Hematopoietic multipotent progenitor cell treated with erythropoietin and hydrocortisone succinate and interleukin-3 and kit ligand, for 15 days (in vitro differentiated cells): ENCODE results near the gene CAMK2G.

ENCODE experiments used
- DNase-seq: peaks from one replicate; pipeline ENCODE4 v3.0.0-alpha.2; 2015; ENCODE audit warnings: low spot score

The CAMK2G gene

DNA sequence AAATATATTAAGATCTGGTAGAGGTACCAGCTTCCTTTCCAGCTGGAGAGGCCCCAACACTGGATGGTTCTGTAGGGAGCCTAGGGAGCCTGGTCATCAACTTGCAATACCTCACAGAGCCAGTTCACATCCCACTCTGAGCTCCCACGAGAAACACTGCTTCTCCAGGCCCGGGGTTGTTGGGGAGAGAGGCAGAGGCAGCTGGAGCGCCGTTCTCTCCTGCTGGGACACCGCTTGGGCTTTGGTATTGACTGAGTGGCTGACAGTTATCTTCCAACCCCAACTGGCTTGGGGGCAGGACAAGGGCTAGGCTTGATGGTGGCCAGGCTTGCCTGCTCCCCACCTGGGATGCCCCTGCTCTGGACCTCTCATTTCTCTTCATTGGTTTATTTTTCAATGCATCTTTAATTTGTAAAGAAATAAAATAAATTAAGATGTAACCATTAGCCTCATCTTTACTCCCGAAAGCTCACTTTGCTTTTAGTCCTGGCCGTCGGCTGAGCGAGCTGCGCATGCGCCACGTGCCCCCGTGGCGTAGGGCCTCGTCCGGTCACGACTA, 102.6 kb downstream of the CAMK2G start:
- peak; percentile 74 for DNase-seq

DNA sequence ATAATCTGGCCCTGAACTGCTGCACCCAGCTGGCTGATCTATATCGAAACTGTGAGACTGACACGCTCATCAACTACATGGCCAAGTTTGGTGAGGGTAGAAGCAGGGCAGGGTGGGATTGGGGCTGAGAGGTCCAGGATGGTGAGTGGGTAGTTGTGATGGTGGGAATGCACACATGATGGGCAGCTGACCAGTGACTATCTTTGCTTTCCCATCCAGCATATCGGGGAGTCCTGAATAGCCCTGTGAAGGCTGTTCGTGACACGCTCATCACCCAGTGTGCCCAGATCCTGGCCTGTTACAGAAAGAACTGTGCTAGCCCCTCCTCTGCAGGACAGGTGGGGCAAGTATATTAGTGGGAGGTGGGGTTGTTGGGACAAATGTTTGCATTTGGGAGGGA, 105.0 kb downstream of the CAMK2G start:
- no peak for DNase-seq

GRCh38 chr10:73768881-73769280, 105.5 kb downstream of the CAMK2G start:
- DNase-seq: no peak

- DNase-seq: no peak
Measured at GRCh38 chr10:73765066-73765465, 109.3 kb downstream of the CAMK2G start.

DNA sequence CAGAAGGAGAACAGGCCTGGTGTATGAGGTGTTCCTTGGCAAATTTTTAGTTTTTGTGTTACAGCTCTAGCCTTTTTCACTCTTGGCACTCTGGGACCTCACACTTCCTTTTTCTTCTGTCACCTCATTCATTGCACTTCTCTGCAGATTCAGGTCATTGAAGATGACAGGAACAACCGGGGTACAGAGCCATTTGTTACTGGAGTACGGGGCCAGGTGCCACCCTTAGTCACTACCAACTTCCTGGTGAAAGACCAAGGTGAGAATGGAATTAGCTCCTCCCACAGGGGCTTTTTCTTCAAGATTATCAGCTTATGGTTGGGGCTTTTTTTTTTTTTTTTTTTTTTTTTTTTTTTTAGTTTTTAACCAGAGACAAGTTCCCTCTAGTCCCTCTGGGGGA, 111.0 kb downstream of the CAMK2G start:
- DNase-seq: no peak

GRCh38 chr10:73762915-73763314, 111.4 kb downstream of the CAMK2G start:
- DNase-seq: no peak
